Endothelial cell of umbilical vein (primary cell): ENCODE data around the gene EXT2. TPM values are rescaled to one million over a fixed set of nuclear protein-coding genes. Genes with fewer than 3 reads are reported as not detected.

Experiments used
- BruUV-seq: library from RNA; stranded (reverse); fragments of 400-500 nt; replicated peaks from 2 replicates; lab custom pipeline; 2021; lab: Mats Ljungman, UMichigan
- CTCF ChIA-PET: fragments of 300-600, 350-600 bp; sonication (Branson Sonifier 250); formaldehyde crosslinking; loops from one replicate; lab custom pipeline; 2021; ENCODE audit warnings: antibody characterized with exemption, inconsistent platforms; lab: Charles Lee
- POLR2A ChIA-PET: fragments of 300-600, 350-600 bp; sonication (Branson Sonifier 250); formaldehyde crosslinking; loops from one replicate; lab custom pipeline; 2021; ENCODE audit warnings: antibody characterized with exemption, inconsistent platforms; lab: Charles Lee
- DNase-seq: peaks from one replicate; pipeline ENCODE4 v3.0.0-alpha.2; 2011; ENCODE audit warnings: low read depth, low spot score
- FAIRE-seq: peaks from 2 replicates; lab custom pipeline; 2011; peaks lifted over from hg19 to GRCh38; lab: Jason Lieb, UNC
- H2AFZ ChIP-seq: 2 replicates; pipeline ENCODE4 v1.6.0; 2012; ENCODE audit warnings: low read depth, low read length, control low read depth, inconsistent platforms
- H3K27ac ChIP-seq: 2 replicates; pipeline ENCODE4 v1.5.1; 2011; ENCODE audit warnings: low read depth, mild to moderate bottlenecking, control low read depth, low read length, moderate library complexity; ENCODE audit not compliant: insufficient read depth
- H3K27me3 ChIP-seq, 2 experiments: 2 replicates each; pipeline versions ENCODE4 v1.6.0 to v1.6.1; 2011; ENCODE audit warnings: low read length in 2 of 2, mixed read lengths in 1 of 2; ENCODE audit not compliant: control insufficient read depth in 2 of 2, insufficient read depth in 2 of 2
- H3K36me3 ChIP-seq, 2 experiments: 2 replicates in 1 of 2; 3 replicates in 1 of 2; pipeline ENCODE4 v1.5.1; 2011; ENCODE audit warnings: low read length in 2 of 2, mild to moderate bottlenecking in 1 of 2, moderate library complexity in 1 of 2; ENCODE audit not compliant: control insufficient read depth in 2 of 2, insufficient read depth in 2 of 2; ENCODE audit errors: extremely low read depth in 1 of 2
- H3K4me1 ChIP-seq: 3 replicates; pipeline ENCODE4 v1.5.1; 2011; ENCODE audit warnings: mild to moderate bottlenecking, low read length; ENCODE audit not compliant: control insufficient read depth, insufficient read depth; ENCODE audit errors: extremely low read depth
- H3K4me2 ChIP-seq: 2 replicates; pipeline ENCODE4 v1.6.1; 2011; ENCODE audit warnings: low read length, control low read depth, mixed read lengths; ENCODE audit not compliant: insufficient read depth
- H3K4me3 ChIP-seq, 3 experiments: fragments of 200-600 bp in 1 of 3; sonication (generic), shearing (Covaris generic) in 1 of 3; replicated peaks in 1 of 3; 2 replicates each; pipeline ENCODE4 v1.5.1; 2011 to 2016; ENCODE audit warnings: control low read depth in 3 of 3, low read length in 3 of 3, mild to moderate bottlenecking in 2 of 3, inconsistent platforms in 1 of 3, low read depth in 1 of 3, moderate library complexity in 1 of 3; ENCODE audit not compliant: insufficient read depth in 1 of 3
- H3K79me2 ChIP-seq: 2 replicates; pipeline ENCODE4 v1.6.0; 2012; ENCODE audit warnings: low read length, inconsistent platforms; ENCODE audit not compliant: control insufficient read depth, insufficient read depth
- H3K9ac ChIP-seq: replicated peaks from 2 replicates; pipeline ENCODE3; 2011; ENCODE audit warnings: low read length, control low read depth; ENCODE audit not compliant: insufficient read depth; ENCODE audit errors: extremely low read depth
- H3K9me1 ChIP-seq: replicated peaks from 3 replicates; pipeline ENCODE4 v1.6.0; 2011; ENCODE audit warnings: mild to moderate bottlenecking, low read length; ENCODE audit not compliant: control insufficient read depth, insufficient read depth; ENCODE audit errors: extremely low read depth
- H3K9me3 ChIP-seq: replicated peaks from 2 replicates; pipeline ENCODE4 v1.5.1; 2012; ENCODE audit warnings: low read length, inconsistent platforms; ENCODE audit not compliant: control insufficient read depth, insufficient read depth
- H4K20me1 ChIP-seq: replicated peaks from 2 replicates; pipeline ENCODE3; 2011; ENCODE audit warnings: mild to moderate bottlenecking, low read length; ENCODE audit not compliant: control insufficient read depth, insufficient read depth; ENCODE audit errors: extremely low read depth
- CTCF ChIP-seq, 2 donors: IDR thresholded peaks; 1 replicate in 1 of 2; 2 replicates in 1 of 2; pipeline ENCODE4 v1.5.1; 2011; ENCODE audit warnings: low read length in 2 of 2, mild to moderate bottlenecking in 2 of 2, moderate library complexity in 2 of 2, control low read depth in 1 of 2, inconsistent platforms in 1 of 2, low read depth in 1 of 2; ENCODE audit not compliant: insufficient read depth in 1 of 2; ENCODE audit errors: extremely low read depth in 1 of 2
- EZH2 ChIP-seq: IDR thresholded peaks from 2 replicates; pipeline ENCODE4 v1.6.1; 2012; ENCODE audit warnings: borderline replicate concordance, low read depth, mild to moderate bottlenecking, moderate library complexity, low read length, inconsistent platforms; ENCODE audit not compliant: severe bottlenecking
- FOS ChIP-seq: IDR thresholded peaks from 2 replicates; pipeline ENCODE4 v1.6.1; 2011; ENCODE audit warnings: mild to moderate bottlenecking, low read length, moderate library complexity, borderline replicate concordance; ENCODE audit not compliant: insufficient read depth
- GATA2 ChIP-seq: IDR thresholded peaks from 2 replicates; pipeline ENCODE4 v1.7.0; 2011; ENCODE audit warnings: low read depth, mild to moderate bottlenecking, moderate library complexity, mixed read lengths, low read length; ENCODE audit not compliant: insufficient read length, insufficient read depth
- JUN ChIP-seq: IDR thresholded peaks from 2 replicates; pipeline ENCODE4 v1.6.1; 2011; ENCODE audit warnings: borderline replicate concordance, low read depth; ENCODE audit not compliant: insufficient read length, insufficient read depth
- MAX ChIP-seq: IDR thresholded peaks from 2 replicates; pipeline ENCODE4 v1.6.1; 2011; ENCODE audit not compliant: insufficient read depth, insufficient read length
- MYC ChIP-seq: IDR thresholded peaks from one replicate; pipeline ENCODE4 v1.6.1; 2011; ENCODE audit warnings: mild to moderate bottlenecking, low read depth, low read length
- POLR2A ChIP-seq: IDR thresholded peaks from 2 replicates; pipeline ENCODE4 v1.6.1; 2012; ENCODE audit warnings: low read depth, mild to moderate bottlenecking, control low read depth, low read length
- POLR2AphosphoS5 ChIP-seq: IDR thresholded peaks from 2 replicates; pipeline ENCODE4 v1.6.1; 2012; ENCODE audit warnings: low read depth, mild to moderate bottlenecking, control low read depth, low read length, moderate library complexity; ENCODE audit not compliant: insufficient read depth
- dilution Hi-C: fragments of 300-500 bp; cut with MboI; formaldehyde crosslinking; loops from one replicate; pipeline ENCODE4 v1.15.0; 2019; ENCODE audit warnings: low sequenced_read_pairs; ENCODE audit not compliant: extremely low pct_ligation_motif_present
- intact Hi-C: fragments of 100-400 bp; cut with micrococcal nuclease; formaldehyde crosslinking; loops from one replicate; pipeline ENCODE4 v1.10.0; 2022
- polyA plus RNA-seq, 4 experiments: library from polyadenylated mRNA; depleted of rRNA in 3 of 4; stranded (reverse) in 3 of 4; unstranded in 1 of 4; fragments of >200 nt; gene quantifications; 2 replicates each; pipeline versions ENCODE4 v1.2.1 to v1.2.3, GENCODE V29; 2011 to 2012; ENCODE audit warnings: missing spikeins in 1 of 4
- total RNA-seq: library from RNA; stranded (reverse); gene quantifications from 2 replicates; pipeline ENCODE4 v1.2.3, GENCODE V29; 2021

EXT2 gene
- total and polyA plus RNA-seq, 2 donors (not counting 3 experiments of a cell fraction or from before 2014, with no cell fraction given) = 50.9 to 60.3 TPM

GRCh38 chr11:44199816-44200215 is 104.3 kb downstream of the EXT2 start:
- Histone ChIP-seq H3K9me1 (no peaks in the 10 kb centered on the region), H3K36me3 (no peaks in the 10 kb centered on the region), H4K20me1 (no peaks in the 10 kb centered on the region), H3K4me1 (peaks cover 4% of the 10 kb centered on the region), H2AFZ (no peak overlapping the region), H3K27me3 (no peaks in the 10 kb centered on the region), H3K4me2 (no peak overlapping the region), H3K9me3 (no peaks in the 10 kb centered on the region), H3K9ac (no peak overlapping the region), H3K79me2 (no peaks in the 10 kb centered on the region), H3K27ac (no peak overlapping the region), H3K4me3 (no peak overlapping the region)
- FAIRE-seq = no peak
- ChIA-PET CTCF (interaction anchor here (1.0 kb wide), 1 partner anchor 18 kb away, joined by 3 read pairs; no protein-coding TSS in a partner anchor), POLR2A (no interaction called here)
- intact Hi-C loops = no loop called here
- no TSS peak for BruUV-seq
- dilution Hi-C loops = no loop called here
- DNase-seq = no peak
- TF ChIP-seq EZH2 (no peak), POLR2AphosphoS5 (no peak), CTCF (IDR thresholded peaks at IDR 0.05; ENCODE audit: extremely low read depth in 1 of 2, insufficient read depth in 1 of 2, low read depth in 1 of 2, low read length in 2 of 2) (no peak), FOS (no peak), MYC (no peak), JUN (no peak), GATA2 (no peak), MAX (no peak), POLR2A (no peak)
